ENCODE measurements around the gene RAB1B. TPM values are rescaled to one million over a fixed set of nuclear protein-coding genes. Genes with fewer than 3 reads are reported as not detected.
"Not testable (repeated sequence)": the region's sequence is repeated elsewhere in the genome, so short reads cannot be mapped to it uniquely, and the experiment has no call there.

RAB1B gene
- total and polyA plus RNA-seq, 10 of the 15 experiments (the other 5 are each of a cell fraction or from before 2014, with no cell fraction given) = 10.4 to 193 (median 96.9) TPM

DNA sequence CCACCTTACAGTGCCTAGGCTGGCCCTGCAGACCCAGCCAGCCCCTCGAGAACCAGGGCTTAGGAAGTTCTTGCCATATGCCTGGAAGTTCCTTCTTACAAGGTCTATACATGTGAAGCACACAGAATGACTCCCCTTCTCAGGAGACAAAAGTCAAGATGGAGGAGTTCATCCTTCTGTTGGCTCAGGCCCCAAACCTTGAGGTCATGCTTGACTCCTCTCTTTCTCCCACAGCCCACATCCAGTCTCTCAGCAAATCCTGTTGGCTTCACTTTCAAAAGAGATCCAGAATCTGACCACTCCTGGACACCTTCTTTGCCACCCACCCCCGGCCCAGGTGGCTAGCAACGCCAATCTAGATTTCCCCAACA is 50.1 kb downstream of the RAB1B start (continued):
- TF ChIP-seq PML (IDR thresholded peaks at IDR 0.05; ENCODE audit: low read length) = no peak
- no peak for TF ChIP-seq ZZZ3 (IDR thresholded peaks at IDR 0.05; ENCODE audit: control insufficient read depth, insufficient read length, low read depth)

DNA sequence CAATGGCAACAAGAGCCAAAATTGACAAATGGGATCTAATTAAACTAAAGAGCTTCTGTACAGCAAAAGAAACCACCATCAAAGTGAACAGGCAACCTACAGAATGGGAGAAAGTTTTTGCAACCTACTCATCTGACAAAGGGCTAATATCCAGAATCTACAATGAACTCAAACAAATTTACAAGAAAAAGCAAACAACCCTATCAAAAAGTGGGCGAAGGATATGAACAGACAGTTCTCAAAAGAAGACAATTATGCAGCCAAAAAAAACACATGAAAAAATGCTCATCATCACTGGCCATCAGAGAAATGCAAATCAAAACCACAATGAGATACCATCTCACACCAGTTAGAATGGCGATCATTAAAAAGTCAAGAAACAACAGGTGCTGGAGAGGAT is 51.9 kb downstream of the RAB1B start:
- H4K20me1 ChIP-seq (ENCODE audit: control insufficient read depth, insufficient read depth); H3K36me3 ChIP-seq (ENCODE audit: control insufficient read depth in 2 of 2, insufficient read depth in 2 of 2, low read length in 1 of 2); H3K9ac ChIP-seq (ENCODE audit: control insufficient read depth, insufficient read depth, low read length); H3K4me3 ChIP-seq; H3K27me3 ChIP-seq (replicated peaks in 1 of 2; ENCODE audit: control insufficient read depth in 2 of 2, insufficient read depth in 2 of 2, low read length in 1 of 2); POLR2A ChIA-PET; H2AFZ ChIP-seq (ENCODE audit: control insufficient read depth, low read depth, low read length); H3K4me2 ChIP-seq (ENCODE audit: control insufficient read depth, insufficient read depth); in situ Hi-C loops (cut with MboI); CTCF ChIA-PET; H3K27ac ChIP-seq (ENCODE audit: control insufficient read depth, insufficient read depth); BruUV-seq (replicated peaks); FAIRE-seq; SMC1A ChIA-PET (ENCODE audit: uncharacterized antibody, unreplicated experiment); ATAC-seq; H3K79me2 ChIP-seq (ENCODE audit: control insufficient read depth, insufficient read depth, low read length); H3K9me3 ChIP-seq (replicated peaks; ENCODE audit: control insufficient read depth, insufficient read depth, low read length); RAD21 ChIA-PET (ENCODE audit: unreplicated experiment); DNase-seq (ENCODE audit: low read depth, low spot score); intact Hi-C loops (cut with micrococcal nuclease; ENCODE audit: unreplicated experiment): not testable (repeated sequence)
- H3K4me1 ChIP-seq (ENCODE audit: control insufficient read depth, insufficient read depth, low read length) = peaks cover 18% of the 10 kb centered on the region
- WGBS (ENCODE audit: insufficient coverage, insufficient replicate concordance, low lambda C conversion rate, missing lambda C conversion rate) = 81% methylated on average over 2 of the region's 2 CpGs

DNA sequence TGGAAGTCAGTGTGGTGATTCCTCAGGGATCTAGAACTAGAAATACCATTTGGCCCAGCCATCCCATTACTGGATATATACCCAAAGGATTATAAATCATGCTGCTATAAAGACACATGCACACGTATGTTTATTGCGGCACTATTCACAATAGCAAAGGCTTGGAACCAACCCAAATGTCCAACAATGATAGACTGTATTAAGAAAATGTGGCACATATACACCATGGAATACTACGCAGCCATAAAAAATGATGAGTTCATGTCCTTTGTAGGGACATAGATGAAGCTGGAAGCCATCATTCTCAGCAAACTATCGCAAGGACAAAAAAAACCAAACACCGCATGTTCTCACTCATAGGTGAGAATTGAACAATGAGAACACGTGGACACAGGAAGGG is 52.3 kb downstream of the RAB1B start:
- H3K9ac ChIP-seq (ENCODE audit: control insufficient read depth, insufficient read depth, low read length); POLR2A ChIA-PET; H3K36me3 ChIP-seq (ENCODE audit: control insufficient read depth in 2 of 2, insufficient read depth in 2 of 2, low read length in 1 of 2); FAIRE-seq; H3K27ac ChIP-seq (ENCODE audit: control insufficient read depth, insufficient read depth); ATAC-seq; H3K9me3 ChIP-seq (replicated peaks; ENCODE audit: control insufficient read depth, insufficient read depth, low read length); intact Hi-C loops (cut with micrococcal nuclease; ENCODE audit: unreplicated experiment); DNase-seq (ENCODE audit: low read depth, low spot score); SMC1A ChIA-PET (ENCODE audit: uncharacterized antibody, unreplicated experiment); H3K4me3 ChIP-seq; BruUV-seq (replicated peaks); in situ Hi-C loops (cut with MboI); H2AFZ ChIP-seq (ENCODE audit: control insufficient read depth, low read depth, low read length); H4K20me1 ChIP-seq (ENCODE audit: control insufficient read depth, insufficient read depth); RAD21 ChIA-PET (ENCODE audit: unreplicated experiment); CTCF ChIA-PET; H3K79me2 ChIP-seq (ENCODE audit: control insufficient read depth, insufficient read depth, low read length); H3K27me3 ChIP-seq (replicated peaks in 1 of 2; ENCODE audit: control insufficient read depth in 2 of 2, insufficient read depth in 2 of 2, low read length in 1 of 2); H3K4me2 ChIP-seq (ENCODE audit: control insufficient read depth, insufficient read depth): not testable (repeated sequence)
- H3K4me1 ChIP-seq (ENCODE audit: control insufficient read depth, insufficient read depth, low read length) = peaks cover 18% of the 10 kb centered on the region
- WGBS (ENCODE audit: insufficient coverage, insufficient replicate concordance, low lambda C conversion rate, missing lambda C conversion rate) = 71% methylated on average over 6 of the region's 6 CpGs
